ENCODE results near the gene LRRC25. TPM values are rescaled to one million over a fixed set of nuclear protein-coding genes. Genes with fewer than 3 reads are reported as not detected.

Gene LRRC25
- total and polyA plus RNA-seq, 10 of the 15 experiments (the other 5 are each of a cell fraction or from before 2014, with no cell fraction given): 0.38 to 2.9 (median 1.2) TPM

DNA sequence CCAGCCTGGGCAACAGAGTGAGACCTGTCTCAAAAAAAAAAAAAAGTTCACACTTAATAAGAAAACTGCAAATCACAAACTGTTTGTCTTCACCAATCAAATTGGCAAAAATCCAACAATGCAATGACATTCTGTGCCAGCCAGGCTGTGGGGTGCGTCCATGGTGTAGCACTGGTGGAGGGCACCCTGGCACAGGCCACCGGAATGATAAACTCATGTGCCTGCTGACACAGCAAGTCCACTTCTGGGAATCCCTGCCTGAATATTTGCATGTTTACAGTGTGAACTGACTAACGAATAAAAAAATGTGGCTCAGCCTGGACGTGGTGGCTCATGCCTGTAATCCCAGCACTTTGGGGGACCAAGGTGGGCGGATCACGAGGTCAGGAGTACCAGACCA is 1.6 kb upstream of the LRRC25 start:
- 6% methylated on average over 6 of the region's 6 CpGs for WGBS (ENCODE audit: insufficient coverage, insufficient replicate concordance, low lambda C conversion rate, missing lambda C conversion rate)
- in situ Hi-C loops (cut with MboI) (no loop called here), intact Hi-C loops (cut with micrococcal nuclease; ENCODE audit: unreplicated experiment) (no loop called here)
- Histone ChIP-seq H2AFZ (ENCODE audit: control insufficient read depth, low read depth, low read length) (no peak overlapping the region), H3K79me2 (ENCODE audit: control insufficient read depth, insufficient read depth, low read length) (no peaks in the 10 kb centered on the region), H3K27me3 (replicated peaks in 1 of 2; ENCODE audit: control insufficient read depth in 2 of 2, insufficient read depth in 2 of 2, low read length in 1 of 2) (no peaks in the 10 kb centered on the region), H3K36me3 (ENCODE audit: control insufficient read depth in 2 of 2, insufficient read depth in 2 of 2, low read length in 1 of 2) (no peaks in the 10 kb centered on the region), H3K9ac (ENCODE audit: control insufficient read depth, insufficient read depth, low read length) (no peak overlapping the region), H3K4me3 (no peak overlapping the region), H3K9me3 (replicated peaks; ENCODE audit: control insufficient read depth, insufficient read depth, low read length) (no peaks in the 10 kb centered on the region), H3K4me2 (ENCODE audit: control insufficient read depth, insufficient read depth) (no peak overlapping the region), H4K20me1 (ENCODE audit: control insufficient read depth, insufficient read depth) (no peaks in the 10 kb centered on the region), H3K27ac (ENCODE audit: control insufficient read depth, insufficient read depth) (no peak overlapping the region), H3K4me1 (ENCODE audit: control insufficient read depth, insufficient read depth, low read length) (peaks cover 25% of the 10 kb centered on the region)
- SMC1A ChIA-PET (ENCODE audit: uncharacterized antibody, unreplicated experiment): interaction anchor here (0.8 to 1.8 kb wide), 4 partner anchors 8 to 70 kb away, joined by 3 to 7 read pairs (median 4); no protein-coding TSS in a partner anchor
- ATAC-seq: no peak
- POLR2A ChIA-PET: no interaction called here
- CTCF ChIA-PET: interaction anchor here (0.6 to 5.8 kb wide), 7 partner anchors 9 to 119 kb away, joined by 3 to 67 read pairs (median 3); no protein-coding TSS in a partner anchor
- RAD21 ChIA-PET (ENCODE audit: unreplicated experiment): interaction anchor here (1.1 to 1.8 kb wide), 2 partner anchors 20 to 119 kb away, joined by 3 to 6 read pairs; partner anchors contain the start of gene SSBP4
- DNase-seq (ENCODE audit: low read depth, low spot score): no peak
- BruUV-seq (replicated peaks): no TSS peak
- FAIRE-seq: no peak
- TF ChIP-seq EZH2 (IDR thresholded peaks at IDR 0.05; ENCODE audit: borderline replicate concordance, control insufficient read depth, low read depth, low read length) (no peak), NR2C2 (IDR thresholded peaks at IDR 0.05; ENCODE audit: borderline replicate concordance, control insufficient read depth, insufficient read length, low read depth) (no peak), SP1 (IDR thresholded peaks at IDR 0.05; ENCODE audit: low read depth, low read length) (no peak), ZNF24 (IDR thresholded peaks at IDR 0.05) (no peak), DPF2 (IDR thresholded peaks at IDR 0.05) (no peak), ATF7 (IDR thresholded peaks at IDR 0.05; ENCODE audit: low read depth) (no peak), STAT3 (IDR thresholded peaks at IDR 0.05; ENCODE audit: low read depth, low read length) (no peak), MTA3 (IDR thresholded peaks at IDR 0.05; ENCODE audit: borderline replicate concordance, low read length) (no peak), PAX8 (IDR thresholded peaks at IDR 0.05) (no peak), ATF3 (IDR thresholded peaks at IDR 0.05; ENCODE audit: borderline replicate concordance, extremely low read depth, low read depth, low read length) (no peak), HDAC6 (IDR thresholded peaks at IDR 0.05; ENCODE audit: unreplicated experiment) (no peak), MTA2 (IDR thresholded peaks at IDR 0.05; ENCODE audit: low read depth) (no peak), CBX3 (IDR thresholded peaks at IDR 0.05; ENCODE audit: borderline replicate concordance, low read depth) (no peak), POLR2AphosphoS5 (IDR thresholded peaks at IDR 0.05; ENCODE audit: low read length) (no peak), RAD51 (IDR thresholded peaks at IDR 0.05) (no peak), EP300 (IDR thresholded peaks at IDR 0.05; ENCODE audit: borderline replicate concordance in 1 of 2, control insufficient read depth in 1 of 2, low read depth in 2 of 2, low read length in 2 of 2) (no peak)
- TF ChIP-seq, protein P1, sequence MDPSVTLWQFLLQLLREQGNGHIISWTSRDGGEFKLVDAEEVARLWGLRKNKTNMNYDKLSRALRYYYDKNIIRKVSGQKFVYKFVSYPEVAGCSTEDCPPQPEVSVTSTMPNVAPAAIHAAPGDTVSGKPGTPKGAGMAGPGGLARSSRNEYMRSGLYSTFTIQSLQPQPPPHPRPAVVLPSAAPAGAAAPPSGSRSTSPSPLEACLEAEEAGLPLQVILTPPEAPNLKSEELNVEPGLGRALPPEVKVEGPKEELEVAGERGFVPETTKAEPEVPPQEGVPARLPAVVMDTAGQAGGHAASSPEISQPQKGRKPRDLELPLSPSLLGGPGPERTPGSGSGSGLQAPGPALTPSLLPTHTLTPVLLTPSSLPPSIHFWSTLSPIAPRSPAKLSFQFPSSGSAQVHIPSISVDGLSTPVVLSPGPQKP (IDR thresholded peaks at IDR 0.05; ENCODE audit: low read depth, low read length): no peak
- TF ChIP-seq, protein P2, sequence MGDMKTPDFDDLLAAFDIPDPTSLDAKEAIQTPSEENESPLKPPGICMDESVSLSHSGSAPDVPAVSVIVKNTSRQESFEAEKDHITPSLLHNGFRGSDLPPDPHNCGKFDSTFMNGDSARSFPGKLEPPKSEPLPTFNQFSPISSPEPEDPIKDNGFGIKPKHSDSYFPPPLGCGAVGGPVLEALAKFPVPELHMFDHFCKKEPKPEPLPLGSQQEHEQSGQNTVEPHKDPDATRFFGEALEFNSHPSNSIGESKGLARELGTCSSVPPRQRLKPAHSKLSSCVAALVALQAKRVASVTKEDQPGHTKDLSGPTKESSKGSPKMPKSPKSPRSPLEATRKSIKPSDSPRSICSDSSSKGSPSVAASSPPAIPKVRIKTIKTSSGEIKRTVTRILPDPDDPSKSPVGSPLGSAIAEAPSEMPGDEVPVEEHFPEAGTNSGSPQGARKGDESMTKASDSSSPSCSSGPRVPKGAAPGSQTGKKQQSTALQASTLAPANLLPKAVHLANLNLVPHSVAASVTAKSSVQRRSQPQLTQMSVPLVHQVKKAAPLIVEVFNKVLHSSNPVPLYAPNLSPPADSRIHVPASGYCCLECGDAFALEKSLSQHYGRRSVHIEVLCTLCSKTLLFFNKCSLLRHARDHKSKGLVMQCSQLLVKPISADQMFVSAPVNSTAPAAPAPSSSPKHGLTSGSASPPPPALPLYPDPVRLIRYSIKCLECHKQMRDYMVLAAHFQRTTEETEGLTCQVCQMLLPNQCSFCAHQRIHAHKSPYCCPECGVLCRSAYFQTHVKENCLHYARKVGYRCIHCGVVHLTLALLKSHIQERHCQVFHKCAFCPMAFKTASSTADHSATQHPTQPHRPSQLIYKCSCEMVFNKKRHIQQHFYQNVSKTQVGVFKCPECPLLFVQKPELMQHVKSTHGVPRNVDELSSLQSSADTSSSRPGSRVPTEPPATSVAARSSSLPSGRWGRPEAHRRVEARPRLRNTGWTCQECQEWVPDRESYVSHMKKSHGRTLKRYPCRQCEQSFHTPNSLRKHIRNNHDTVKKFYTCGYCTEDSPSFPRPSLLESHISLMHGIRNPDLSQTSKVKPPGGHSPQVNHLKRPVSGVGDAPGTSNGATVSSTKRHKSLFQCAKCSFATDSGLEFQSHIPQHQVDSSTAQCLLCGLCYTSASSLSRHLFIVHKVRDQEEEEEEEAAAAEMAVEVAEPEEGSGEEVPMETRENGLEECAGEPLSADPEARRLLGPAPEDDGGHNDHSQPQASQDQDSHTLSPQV (IDR thresholded peaks at IDR 0.05): no peak
- TF ChIP-seq, protein P3, sequence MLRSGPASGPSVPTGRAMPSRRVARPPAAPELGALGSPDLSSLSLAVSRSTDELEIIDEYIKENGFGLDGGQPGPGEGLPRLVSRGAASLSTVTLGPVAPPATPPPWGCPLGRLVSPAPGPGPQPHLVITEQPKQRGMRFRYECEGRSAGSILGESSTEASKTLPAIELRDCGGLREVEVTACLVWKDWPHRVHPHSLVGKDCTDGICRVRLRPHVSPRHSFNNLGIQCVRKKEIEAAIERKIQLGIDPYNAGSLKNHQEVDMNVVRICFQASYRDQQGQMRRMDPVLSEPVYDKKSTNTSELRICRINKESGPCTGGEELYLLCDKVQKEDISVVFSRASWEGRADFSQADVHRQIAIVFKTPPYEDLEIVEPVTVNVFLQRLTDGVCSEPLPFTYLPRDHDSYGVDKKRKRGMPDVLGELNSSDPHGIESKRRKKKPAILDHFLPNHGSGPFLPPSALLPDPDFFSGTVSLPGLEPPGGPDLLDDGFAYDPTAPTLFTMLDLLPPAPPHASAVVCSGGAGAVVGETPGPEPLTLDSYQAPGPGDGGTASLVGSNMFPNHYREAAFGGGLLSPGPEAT (IDR thresholded peaks at IDR 0.05; ENCODE audit: low read depth): no peak
